GM12865 (cell line): ENCODE measurements around the gene PPM1J.

Source experiments
- DNase-seq: peaks from one replicate; pipeline ENCODE4 v3.0.0; 2010; ENCODE audit warnings: low read depth
- H3K4me3 ChIP-seq: 2 replicates; pipeline ENCODE4 v1.5.1; 2011; ENCODE audit warnings: mild to moderate bottlenecking, low read depth, low read length, control low read depth
- CTCF ChIP-seq: IDR thresholded peaks from 2 replicates; pipeline ENCODE4 v1.5.1; 2011; ENCODE audit warnings: low read length, control low read depth, low read depth, inconsistent platforms; ENCODE audit not compliant: insufficient read depth; ENCODE audit errors: missing control alignments

The PPM1J gene

GRCh38 chr1:112696578-112697314, 18.4 kb downstream of the PPM1J start:
- no peak overlapping the region for H3K4me3 ChIP-seq
- no peak for DNase-seq
- TF ChIP-seq CTCF = no peak

GRCh38 chr1:112695276-112695675, 19.9 kb downstream of the PPM1J start:
- DNase-seq = no peak
- no peak overlapping the region for H3K4me3 ChIP-seq
- no peak for TF ChIP-seq CTCF

GRCh38 chr1:112694363-112694929, 20.7 kb downstream of the PPM1J start:
- no peak for DNase-seq
- no peak overlapping the region for H3K4me3 ChIP-seq
- no peak for TF ChIP-seq CTCF

GRCh38 chr1:112693821-112694220, 21.3 kb downstream of the PPM1J start:
- TF ChIP-seq CTCF = no peak
- DNase-seq = no peak
- no peak overlapping the region for H3K4me3 ChIP-seq

GRCh38 chr1:112692681-112693080, 22.5 kb downstream of the PPM1J start:
- DNase-seq = no peak
- no peak overlapping the region for H3K4me3 ChIP-seq
- no peak for TF ChIP-seq CTCF

GRCh38 chr1:112689842-112690237, 25.3 kb downstream of the PPM1J start:
- H3K4me3 ChIP-seq = no peak overlapping the region
- no peak for TF ChIP-seq CTCF
- DNase-seq = no peak
